Colonic mucosa (tissue), 4 donors: ENCODE results near the gene MND1. TPM values are rescaled to one million over a fixed set of nuclear protein-coding genes. Genes with fewer than 3 reads are reported as not detected.

Source experiments
- DNase-seq: peaks from one replicate; pipeline ENCODE4 v3.0.0-alpha.2; 2020
- H3K27ac ChIP-seq: fragments of 200-600 bp; one replicate; pipeline ENCODE4 v1.8.0; 2021
- H3K27me3 ChIP-seq: fragments of 200-600 bp; one replicate; pipeline ENCODE4 v1.8.0; 2021
- H3K36me3 ChIP-seq: fragments of 200-600 bp; one replicate; pipeline ENCODE4 v1.8.0; 2021
- H3K4me1 ChIP-seq: fragments of 200-600 bp; one replicate; pipeline ENCODE4 v1.8.0; 2021; ENCODE audit warnings: mild to moderate bottlenecking
- H3K4me3 ChIP-seq: fragments of 200-600 bp; one replicate; pipeline ENCODE4 v1.8.0; 2021
- H3K9ac ChIP-seq, 2 donors: one replicate each; pipeline ENCODE4 v1.7.0; 2013; ENCODE audit warnings: control low read depth in 2 of 2, low read depth in 2 of 2, low read length in 2 of 2
- H3K9me3 ChIP-seq: fragments of 200-600 bp; one replicate; pipeline ENCODE4 v1.8.0; 2021
- intact Hi-C: fragments of 100-400 bp; cut with DNase I; formaldehyde crosslinking; loops from one replicate; pipeline ENCODE4 v1.14.1; 2022
- total RNA-seq, 2 donors: library from RNA; stranded (reverse); fragmentation: NEBNext Ultra II Directional in 1 of 2; extraction: Animal tissue kit (Norgen Biotek cat#: 25700) in 1 of 2; gene quantifications; one replicate each; pipeline ENCODE4 v1.2.1, GENCODE V29; 2021
- TF ChIP-seq, protein P1 (sequence below): fragments of 200-600 bp; IDR thresholded peaks from one replicate; pipeline ENCODE4 v1.8.0; 2022; ENCODE audit warnings: antibody characterized with exemption, mild to moderate bottlenecking
- donor health status: healthy.
- donor health status: DM: no; HTN: no; CAD: no.
- donor health status: DM: no; HTN: no; CAD: no.

MND1 gene
- total RNA-seq, 2 donors from 2014 or later, result 4.8 to 11.7 TPM

DNA sequence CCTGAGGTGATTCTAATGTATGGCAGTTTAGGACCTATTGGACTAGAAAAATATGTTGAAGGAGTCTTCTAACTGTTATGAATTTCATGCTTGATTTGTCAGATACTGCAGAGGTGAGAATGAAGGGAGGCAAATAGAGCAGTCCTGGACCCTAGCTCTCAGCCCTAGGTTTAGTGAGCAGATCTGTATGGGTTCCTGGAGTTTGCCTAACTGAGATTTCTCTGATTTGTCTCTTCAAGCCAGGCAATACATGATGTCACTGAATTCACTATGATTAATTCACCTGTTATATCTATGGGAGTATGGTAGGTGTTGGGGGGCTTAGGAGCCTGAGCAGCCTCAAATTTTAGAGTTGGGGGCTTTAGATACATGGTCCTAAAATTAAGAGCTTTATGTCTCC lies 2.6 kb downstream of the MND1 start:
- H3K4me1 ChIP-seq, result no peaks in the 10 kb centered on the region
- H3K9me3 ChIP-seq, result no peaks in the 10 kb centered on the region
- DNase-seq, result no peak
- no peak overlapping the region for H3K27ac ChIP-seq
- H3K36me3 ChIP-seq, result no peaks in the 10 kb centered on the region
- no peak overlapping the region for H3K9ac ChIP-seq
- H3K4me3 ChIP-seq, result no peak overlapping the region
- intact Hi-C loops, result no loop called here
- TF ChIP-seq, protein P1, sequence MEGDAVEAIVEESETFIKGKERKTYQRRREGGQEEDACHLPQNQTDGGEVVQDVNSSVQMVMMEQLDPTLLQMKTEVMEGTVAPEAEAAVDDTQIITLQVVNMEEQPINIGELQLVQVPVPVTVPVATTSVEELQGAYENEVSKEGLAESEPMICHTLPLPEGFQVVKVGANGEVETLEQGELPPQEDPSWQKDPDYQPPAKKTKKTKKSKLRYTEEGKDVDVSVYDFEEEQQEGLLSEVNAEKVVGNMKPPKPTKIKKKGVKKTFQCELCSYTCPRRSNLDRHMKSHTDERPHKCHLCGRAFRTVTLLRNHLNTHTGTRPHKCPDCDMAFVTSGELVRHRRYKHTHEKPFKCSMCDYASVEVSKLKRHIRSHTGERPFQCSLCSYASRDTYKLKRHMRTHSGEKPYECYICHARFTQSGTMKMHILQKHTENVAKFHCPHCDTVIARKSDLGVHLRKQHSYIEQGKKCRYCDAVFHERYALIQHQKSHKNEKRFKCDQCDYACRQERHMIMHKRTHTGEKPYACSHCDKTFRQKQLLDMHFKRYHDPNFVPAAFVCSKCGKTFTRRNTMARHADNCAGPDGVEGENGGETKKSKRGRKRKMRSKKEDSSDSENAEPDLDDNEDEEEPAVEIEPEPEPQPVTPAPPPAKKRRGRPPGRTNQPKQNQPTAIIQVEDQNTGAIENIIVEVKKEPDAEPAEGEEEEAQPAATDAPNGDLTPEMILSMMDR, result no peak
- no peaks in the 10 kb centered on the region for H3K27me3 ChIP-seq

DNA sequence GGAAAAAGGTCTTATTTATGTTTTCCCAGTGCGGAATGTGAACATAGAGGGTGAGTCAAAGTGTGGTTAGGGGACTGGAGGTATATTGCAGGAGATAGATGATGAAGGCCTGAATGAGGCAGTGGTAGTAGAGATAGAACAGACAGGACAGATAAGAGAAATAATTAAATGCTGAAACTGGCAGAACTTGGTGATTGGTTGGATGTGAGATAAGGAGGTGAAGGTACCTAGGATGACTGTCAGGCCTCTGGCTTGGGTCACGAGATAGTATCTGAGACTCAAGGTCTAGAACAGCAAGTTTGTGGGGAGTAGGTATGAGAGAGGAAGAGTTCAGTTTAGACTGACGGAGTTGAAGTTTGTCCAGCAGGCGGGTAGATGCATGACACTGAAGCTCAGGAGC lies 3.5 kb downstream of the MND1 start:
- Histone ChIP-seq H3K9me3 (no peaks in the 10 kb centered on the region), H3K27ac (no peak overlapping the region), H3K36me3 (no peaks in the 10 kb centered on the region), H3K4me3 (no peak overlapping the region), H3K27me3 (no peaks in the 10 kb centered on the region), H3K9ac (no peak overlapping the region), H3K4me1 (no peaks in the 10 kb centered on the region)
- TF ChIP-seq, protein P1, result no peak
- intact Hi-C loops, result no loop called here
- DNase-seq, result no peak

DNA sequence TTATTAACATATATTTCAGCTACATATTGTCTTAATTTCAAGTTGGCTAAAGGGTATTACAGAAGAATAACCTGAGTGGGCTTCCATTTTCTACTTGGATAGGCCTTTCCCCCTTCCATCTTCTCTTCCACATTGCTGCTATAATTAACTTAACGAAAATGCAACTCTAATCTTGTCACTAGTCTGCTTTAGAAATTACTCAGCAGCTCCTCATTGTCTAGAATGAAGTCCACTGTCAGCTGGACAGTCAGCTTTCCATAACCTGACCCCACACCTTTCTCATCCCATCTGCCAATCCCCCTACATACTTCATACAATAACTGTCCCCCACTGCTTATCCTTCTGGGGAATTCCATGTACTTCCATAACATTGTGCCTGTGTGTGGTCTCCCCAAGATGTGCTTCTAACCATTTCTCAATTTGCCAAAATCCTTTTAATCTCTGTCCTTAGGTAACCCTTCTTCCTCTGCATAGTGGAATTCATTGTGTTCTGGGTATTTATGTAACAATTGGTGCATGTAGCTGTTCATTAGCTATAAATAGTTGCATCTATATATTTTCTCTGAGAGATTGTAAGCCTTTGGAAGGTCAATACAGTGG lies 4.8 kb downstream of the MND1 start:
- H3K27ac ChIP-seq, result no peak overlapping the region
- H3K27me3 ChIP-seq, result no peaks in the 10 kb centered on the region
- no peak overlapping the region for H3K4me3 ChIP-seq
- H3K36me3 ChIP-seq, result no peaks in the 10 kb centered on the region
- TF ChIP-seq, protein P1, result no peak
- DNase-seq, result no peak
- H3K4me1 ChIP-seq, result no peaks in the 10 kb centered on the region
- no peak overlapping the region for H3K9ac ChIP-seq
- intact Hi-C loops, result no loop called here
- no peaks in the 10 kb centered on the region for H3K9me3 ChIP-seq

DNA sequence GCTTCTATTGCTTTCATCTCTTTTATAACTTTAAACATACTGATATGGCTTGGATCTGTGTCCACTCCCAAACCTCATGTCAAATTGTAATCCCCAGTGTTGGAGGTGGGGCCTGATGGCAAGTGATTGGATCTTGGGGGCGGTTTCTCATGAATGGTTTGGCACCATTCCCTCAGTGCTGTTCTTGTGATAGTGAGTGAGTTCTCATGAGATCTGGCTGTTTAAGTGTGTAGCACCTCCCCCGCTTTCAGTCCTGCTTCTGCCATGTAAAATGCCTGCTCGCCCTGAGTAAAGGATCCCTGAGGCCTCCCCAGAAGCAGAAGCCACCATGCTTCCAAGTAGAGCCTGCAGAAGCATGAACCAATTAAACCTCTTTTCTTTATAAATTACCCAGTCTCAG lies 17.7 kb downstream of the MND1 start:
- no peak overlapping the region for H3K27ac ChIP-seq
- no peak overlapping the region for H3K4me3 ChIP-seq
- no peaks in the 10 kb centered on the region for H3K36me3 ChIP-seq
- no peak overlapping the region for H3K9ac ChIP-seq
- no peaks in the 10 kb centered on the region for H3K27me3 ChIP-seq
- no peak for DNase-seq
- no peaks in the 10 kb centered on the region for H3K9me3 ChIP-seq
- intact Hi-C loops, result no loop called here
- TF ChIP-seq, protein P1, result no peak
- H3K4me1 ChIP-seq, result no peaks in the 10 kb centered on the region

DNA sequence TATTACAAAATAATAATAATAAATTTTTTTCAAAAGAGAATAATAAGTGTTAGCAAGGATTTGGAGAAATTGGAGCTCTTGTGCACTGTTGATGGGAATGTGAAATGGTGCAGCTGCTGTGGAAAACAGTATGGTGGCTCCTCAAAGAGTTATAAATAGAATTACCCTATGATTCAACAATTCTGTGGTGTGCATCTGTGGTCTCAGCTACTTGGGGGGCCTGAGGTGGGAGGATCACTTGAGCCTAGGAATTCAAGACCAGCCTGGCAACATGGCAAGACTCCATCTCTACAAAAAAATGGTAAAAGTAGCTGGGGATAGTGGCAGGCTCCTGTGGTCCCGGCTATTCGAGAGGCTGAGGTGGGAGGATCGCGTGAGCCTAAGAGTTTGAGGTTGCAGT lies 19.6 kb downstream of the MND1 start:
- no peaks in the 10 kb centered on the region for H3K36me3 ChIP-seq
- H3K27me3 ChIP-seq, result no peaks in the 10 kb centered on the region
- H3K27ac ChIP-seq, result no peak overlapping the region
- no peak overlapping the region for H3K4me3 ChIP-seq
- no peak for DNase-seq
- TF ChIP-seq, protein P1, result no peak
- no peaks in the 10 kb centered on the region for H3K9me3 ChIP-seq
- no peak overlapping the region for H3K9ac ChIP-seq
- intact Hi-C loops, result no loop called here
- no peaks in the 10 kb centered on the region for H3K4me1 ChIP-seq
